Measurements from ENCODE around the gene DEDD2. TPM values are rescaled to one million over a fixed set of nuclear protein-coding genes. Genes with fewer than 3 reads are reported as not detected.

Gene DEDD2
- total and polyA plus RNA-seq, 2 donors (not counting 3 experiments of a cell fraction or from before 2014, with no cell fraction given): 19.5 to 34.8 TPM

- H3K27me3 ChIP-seq (ENCODE audit: control insufficient read depth in 2 of 2, insufficient read depth in 2 of 2, low read length in 2 of 2): no peaks in the 10 kb centered on the region
- no peaks in the 10 kb centered on the region for H3K9me1 ChIP-seq (replicated peaks; ENCODE audit: control insufficient read depth, extremely low read depth, insufficient read depth, low read length)
- H4K20me1 ChIP-seq (replicated peaks; ENCODE audit: control insufficient read depth, extremely low read depth, insufficient read depth, low read length): no peaks in the 10 kb centered on the region
- BruUV-seq (replicated peaks): no TSS peak
- peaks cover 14% of the 10 kb centered on the region for H3K4me1 ChIP-seq (ENCODE audit: control insufficient read depth, extremely low read depth, insufficient read depth, low read length)
- TF ChIP-seq POLR2A (IDR thresholded peaks at IDR 0.05; ENCODE audit: low read depth, low read length): no peak
- H3K9me3 ChIP-seq (replicated peaks; ENCODE audit: control insufficient read depth, insufficient read depth, low read length): no peaks in the 10 kb centered on the region
- FAIRE-seq: no peak
- dilution Hi-C loops (cut with MboI; ENCODE audit: extremely low pct_ligation_motif_present, low sequenced_read_pairs): no loop called here
- no peak overlapping the region for H3K4me2 ChIP-seq (ENCODE audit: insufficient read depth, low read length)
- H3K27ac ChIP-seq (ENCODE audit: insufficient read depth, low read depth, low read length): no peak overlapping the region
- no peak overlapping the region for H3K4me3 ChIP-seq (replicated peaks in 1 of 3; ENCODE audit: insufficient read depth in 1 of 3, low read depth in 1 of 3, low read length in 3 of 3)
- ChIA-PET POLR2A (no interaction called here), CTCF (no interaction called here)
- no peak for DNase-seq (ENCODE audit: low read depth, low spot score)
- H3K36me3 ChIP-seq (ENCODE audit: control insufficient read depth in 2 of 2, extremely low read depth in 1 of 2, insufficient read depth in 2 of 2, low read length in 2 of 2): peaks cover 0 to 17% of the 10 kb centered on the region in 2 experiments
- no peak overlapping the region for H3K9ac ChIP-seq (replicated peaks; ENCODE audit: extremely low read depth, insufficient read depth, low read length)
- peaks cover 15% of the 10 kb centered on the region for H3K79me2 ChIP-seq (ENCODE audit: control insufficient read depth, insufficient read depth, low read length)
- intact Hi-C loops (cut with micrococcal nuclease): no loop called here
- no peak overlapping the region for H2AFZ ChIP-seq (ENCODE audit: low read depth, low read length)
Observed at GRCh38 chr19:42212886-42213285, 4.6 kb downstream of the DEDD2 start.

GRCh38 chr19:42208612-42209011 lies 8.9 kb downstream of the DEDD2 start:
- H3K27ac ChIP-seq (ENCODE audit: insufficient read depth, low read depth, low read length): peak overlapping the region; percentile 52
- no peaks in the 10 kb centered on the region for H3K9me1 ChIP-seq (replicated peaks; ENCODE audit: control insufficient read depth, extremely low read depth, insufficient read depth, low read length)
- no peak overlapping the region for H3K4me3 ChIP-seq (replicated peaks in 1 of 3; ENCODE audit: insufficient read depth in 1 of 3, low read depth in 1 of 3, low read length in 3 of 3)
- H3K27me3 ChIP-seq (ENCODE audit: control insufficient read depth in 2 of 2, insufficient read depth in 2 of 2, low read length in 2 of 2): no peaks in the 10 kb centered on the region
- dilution Hi-C loops (cut with MboI; ENCODE audit: extremely low pct_ligation_motif_present, low sequenced_read_pairs) (no loop called here), intact Hi-C loops (cut with micrococcal nuclease) (no loop called here)
- H2AFZ ChIP-seq (ENCODE audit: low read depth, low read length): no peak overlapping the region
- no peak overlapping the region for H3K4me2 ChIP-seq (ENCODE audit: insufficient read depth, low read length)
- ChIA-PET POLR2A (no interaction called here), CTCF (no interaction called here)
- TF ChIP-seq GATA2 (IDR thresholded peaks at IDR 0.05; ENCODE audit: insufficient read depth, insufficient read length, low read depth, low read length) (no peak), JUN (IDR thresholded peaks at IDR 0.05; ENCODE audit: borderline replicate concordance, insufficient read depth, insufficient read length, low read depth) (no peak), MYC (IDR thresholded peaks at IDR 0.05; ENCODE audit: low read depth, low read length) (no peak), EZH2 (IDR thresholded peaks at IDR 0.05; ENCODE audit: borderline replicate concordance, low read depth, low read length, severe bottlenecking) (no peak), POLR2AphosphoS5 (IDR thresholded peaks at IDR 0.05; ENCODE audit: insufficient read depth, low read depth, low read length) (no peak), CTCF (IDR thresholded peaks at IDR 0.05; ENCODE audit: extremely low read depth in 1 of 2, insufficient read depth in 1 of 2, low read depth in 1 of 2, low read length in 2 of 2) (no peak), FOS (IDR thresholded peaks at IDR 0.05; ENCODE audit: borderline replicate concordance, insufficient read depth, low read length) (no peak)
- H3K4me1 ChIP-seq (ENCODE audit: control insufficient read depth, extremely low read depth, insufficient read depth, low read length): peaks cover 17% of the 10 kb centered on the region
- FAIRE-seq (no peak), DNase-seq (ENCODE audit: low read depth, low spot score) (no peak)
- H3K9me3 ChIP-seq (replicated peaks; ENCODE audit: control insufficient read depth, insufficient read depth, low read length): no peaks in the 10 kb centered on the region
- H3K9ac ChIP-seq (replicated peaks; ENCODE audit: extremely low read depth, insufficient read depth, low read length): no peak overlapping the region
- BruUV-seq (replicated peaks): no TSS peak
- peaks cover 0 to 26% of the 10 kb centered on the region in 2 experiments for H3K36me3 ChIP-seq (ENCODE audit: control insufficient read depth in 2 of 2, extremely low read depth in 1 of 2, insufficient read depth in 2 of 2, low read length in 2 of 2)
- no peaks in the 10 kb centered on the region for H3K79me2 ChIP-seq (ENCODE audit: control insufficient read depth, insufficient read depth, low read length)
- no peaks in the 10 kb centered on the region for H4K20me1 ChIP-seq (replicated peaks; ENCODE audit: control insufficient read depth, extremely low read depth, insufficient read depth, low read length)

All from endothelial cell of umbilical vein (primary cell).